ENCODE results near the gene TRIM28.

- TF ChIP-seq CTCF (IDR thresholded peaks at IDR 0.05) = no peak
- no peak for TF ChIP-seq NR3C1 (CRISPR knock-in tag; conservative IDR thresholded peaks at IDR 0.05; ENCODE audit: low read depth)
- no peak for TF ChIP-seq ZNF121 (CRISPR knock-in tag; IDR thresholded peaks at IDR 0.05)
- TF ChIP-seq, protein P1, sequence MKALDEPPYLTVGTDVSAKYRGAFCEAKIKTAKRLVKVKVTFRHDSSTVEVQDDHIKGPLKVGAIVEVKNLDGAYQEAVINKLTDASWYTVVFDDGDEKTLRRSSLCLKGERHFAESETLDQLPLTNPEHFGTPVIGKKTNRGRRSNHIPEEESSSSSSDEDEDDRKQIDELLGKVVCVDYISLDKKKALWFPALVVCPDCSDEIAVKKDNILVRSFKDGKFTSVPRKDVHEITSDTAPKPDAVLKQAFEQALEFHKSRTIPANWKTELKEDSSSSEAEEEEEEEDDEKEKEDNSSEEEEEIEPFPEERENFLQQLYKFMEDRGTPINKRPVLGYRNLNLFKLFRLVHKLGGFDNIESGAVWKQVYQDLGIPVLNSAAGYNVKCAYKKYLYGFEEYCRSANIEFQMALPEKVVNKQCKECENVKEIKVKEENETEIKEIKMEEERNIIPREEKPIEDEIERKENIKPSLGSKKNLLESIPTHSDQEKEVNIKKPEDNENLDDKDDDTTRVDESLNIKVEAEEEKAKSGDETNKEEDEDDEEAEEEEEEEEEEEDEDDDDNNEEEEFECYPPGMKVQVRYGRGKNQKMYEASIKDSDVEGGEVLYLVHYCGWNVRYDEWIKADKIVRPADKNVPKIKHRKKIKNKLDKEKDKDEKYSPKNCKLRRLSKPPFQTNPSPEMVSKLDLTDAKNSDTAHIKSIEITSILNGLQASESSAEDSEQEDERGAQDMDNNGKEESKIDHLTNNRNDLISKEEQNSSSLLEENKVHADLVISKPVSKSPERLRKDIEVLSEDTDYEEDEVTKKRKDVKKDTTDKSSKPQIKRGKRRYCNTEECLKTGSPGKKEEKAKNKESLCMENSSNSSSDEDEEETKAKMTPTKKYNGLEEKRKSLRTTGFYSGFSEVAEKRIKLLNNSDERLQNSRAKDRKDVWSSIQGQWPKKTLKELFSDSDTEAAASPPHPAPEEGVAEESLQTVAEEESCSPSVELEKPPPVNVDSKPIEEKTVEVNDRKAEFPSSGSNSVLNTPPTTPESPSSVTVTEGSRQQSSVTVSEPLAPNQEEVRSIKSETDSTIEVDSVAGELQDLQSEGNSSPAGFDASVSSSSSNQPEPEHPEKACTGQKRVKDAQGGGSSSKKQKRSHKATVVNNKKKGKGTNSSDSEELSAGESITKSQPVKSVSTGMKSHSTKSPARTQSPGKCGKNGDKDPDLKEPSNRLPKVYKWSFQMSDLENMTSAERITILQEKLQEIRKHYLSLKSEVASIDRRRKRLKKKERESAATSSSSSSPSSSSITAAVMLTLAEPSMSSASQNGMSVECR (CRISPR knock-in tag; IDR thresholded peaks at IDR 0.05; ENCODE audit: borderline replicate concordance) = peak; percentile 71; the same call in 1 of the 2 replicates
- TF ChIP-seq, protein P2, sequence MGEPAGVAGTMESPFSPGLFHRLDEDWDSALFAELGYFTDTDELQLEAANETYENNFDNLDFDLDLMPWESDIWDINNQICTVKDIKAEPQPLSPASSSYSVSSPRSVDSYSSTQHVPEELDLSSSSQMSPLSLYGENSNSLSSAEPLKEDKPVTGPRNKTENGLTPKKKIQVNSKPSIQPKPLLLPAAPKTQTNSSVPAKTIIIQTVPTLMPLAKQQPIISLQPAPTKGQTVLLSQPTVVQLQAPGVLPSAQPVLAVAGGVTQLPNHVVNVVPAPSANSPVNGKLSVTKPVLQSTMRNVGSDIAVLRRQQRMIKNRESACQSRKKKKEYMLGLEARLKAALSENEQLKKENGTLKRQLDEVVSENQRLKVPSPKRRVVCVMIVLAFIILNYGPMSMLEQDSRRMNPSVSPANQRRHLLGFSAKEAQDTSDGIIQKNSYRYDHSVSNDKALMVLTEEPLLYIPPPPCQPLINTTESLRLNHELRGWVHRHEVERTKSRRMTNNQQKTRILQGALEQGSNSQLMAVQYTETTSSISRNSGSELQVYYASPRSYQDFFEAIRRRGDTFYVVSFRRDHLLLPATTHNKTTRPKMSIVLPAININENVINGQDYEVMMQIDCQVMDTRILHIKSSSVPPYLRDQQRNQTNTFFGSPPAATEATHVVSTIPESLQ (CRISPR knock-in tag; IDR thresholded peaks at IDR 0.05) = no peak
- TF ChIP-seq, protein P3, sequence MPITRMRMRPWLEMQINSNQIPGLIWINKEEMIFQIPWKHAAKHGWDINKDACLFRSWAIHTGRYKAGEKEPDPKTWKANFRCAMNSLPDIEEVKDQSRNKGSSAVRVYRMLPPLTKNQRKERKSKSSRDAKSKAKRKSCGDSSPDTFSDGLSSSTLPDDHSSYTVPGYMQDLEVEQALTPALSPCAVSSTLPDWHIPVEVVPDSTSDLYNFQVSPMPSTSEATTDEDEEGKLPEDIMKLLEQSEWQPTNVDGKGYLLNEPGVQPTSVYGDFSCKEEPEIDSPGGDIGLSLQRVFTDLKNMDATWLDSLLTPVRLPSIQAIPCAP (CRISPR knock-in tag; IDR thresholded peaks at IDR 0.05) = peak; percentile 68; the same call in 1 of the 2 replicates
- TF ChIP-seq NR1H2 (CRISPR knock-in tag; IDR thresholded peaks at IDR 0.05) = no peak
- peak; percentile 61 for TF ChIP-seq NR2C2 (CRISPR knock-in tag; IDR thresholded peaks at IDR 0.05)
- TF ChIP-seq ZNF416 (CRISPR knock-in tag; IDR thresholded peaks at IDR 0.05) = no peak
- TF ChIP-seq, protein P4, sequence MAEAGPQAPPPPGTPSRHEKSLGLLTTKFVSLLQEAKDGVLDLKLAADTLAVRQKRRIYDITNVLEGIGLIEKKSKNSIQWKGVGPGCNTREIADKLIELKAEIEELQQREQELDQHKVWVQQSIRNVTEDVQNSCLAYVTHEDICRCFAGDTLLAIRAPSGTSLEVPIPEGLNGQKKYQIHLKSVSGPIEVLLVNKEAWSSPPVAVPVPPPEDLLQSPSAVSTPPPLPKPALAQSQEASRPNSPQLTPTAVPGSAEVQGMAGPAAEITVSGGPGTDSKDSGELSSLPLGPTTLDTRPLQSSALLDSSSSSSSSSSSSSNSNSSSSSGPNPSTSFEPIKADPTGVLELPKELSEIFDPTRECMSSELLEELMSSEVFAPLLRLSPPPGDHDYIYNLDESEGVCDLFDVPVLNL (CRISPR knock-in tag; IDR thresholded peaks at IDR 0.05; ENCODE audit: borderline replicate concordance, low read depth) = no peak
- TF ChIP-seq, protein P5, sequence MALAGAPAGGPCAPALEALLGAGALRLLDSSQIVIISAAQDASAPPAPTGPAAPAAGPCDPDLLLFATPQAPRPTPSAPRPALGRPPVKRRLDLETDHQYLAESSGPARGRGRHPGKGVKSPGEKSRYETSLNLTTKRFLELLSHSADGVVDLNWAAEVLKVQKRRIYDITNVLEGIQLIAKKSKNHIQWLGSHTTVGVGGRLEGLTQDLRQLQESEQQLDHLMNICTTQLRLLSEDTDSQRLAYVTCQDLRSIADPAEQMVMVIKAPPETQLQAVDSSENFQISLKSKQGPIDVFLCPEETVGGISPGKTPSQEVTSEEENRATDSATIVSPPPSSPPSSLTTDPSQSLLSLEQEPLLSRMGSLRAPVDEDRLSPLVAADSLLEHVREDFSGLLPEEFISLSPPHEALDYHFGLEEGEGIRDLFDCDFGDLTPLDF (CRISPR knock-in tag; IDR thresholded peaks at IDR 0.05) = no peak
- peak; percentile 87 for TF ChIP-seq ETV6 (CRISPR knock-in tag; IDR thresholded peaks at IDR 0.05)
- no peak for TF ChIP-seq ZBTB21 (CRISPR knock-in tag; IDR thresholded peaks at IDR 0.05; ENCODE audit: borderline replicate concordance)
Measured at GRCh38 chr19:58499021-58499927, 44.6 kb upstream of the TRIM28 start.
